H1 (cell line): ENCODE results near the gene CTSA. TPM values are rescaled to one million over a fixed set of nuclear protein-coding genes. Genes with fewer than 3 reads are reported as not detected.

Experiments used
- CTCF ChIA-PET: fragments of 300-600 bp; sonication (Branson Sonifier 250); formaldehyde crosslinking; loops from one replicate; lab custom pipeline; 2021; ENCODE audit not compliant: partially characterized antibody; lab: Charles Lee
- POLR2A ChIA-PET: fragments of 300-600 bp; sonication (Branson Sonifier 250); formaldehyde crosslinking; loops from one replicate; lab custom pipeline; 2021; ENCODE audit warnings: inconsistent platforms; ENCODE audit not compliant: partially characterized antibody; lab: Charles Lee
- DNase-seq, 2 experiments: peaks; one replicate each; pipeline versions ENCODE4 v3.0.0 to v3.0.0-alpha.2; 2010 to 2022; ENCODE audit warnings: low spot score in 2 of 2, low read depth in 1 of 2, mixed read lengths in 1 of 2
- FAIRE-seq: peaks from 2 replicates; lab custom pipeline; 2011; peaks lifted over from hg19 to GRCh38; lab: Jason Lieb, UNC
- H2AFZ ChIP-seq: 2 replicates; pipeline ENCODE4 v1.8.1; 2012; ENCODE audit warnings: low read length, inconsistent platforms
- H2AK5ac ChIP-seq: 2 replicates; pipeline ENCODE4 v1.6.1; 2013; ENCODE audit warnings: low read depth, low read length
- H2BK120ac ChIP-seq: replicated peaks from 2 replicates; pipeline ENCODE3; 2013; ENCODE audit warnings: low read depth, low read length, inconsistent platforms
- H2BK12ac ChIP-seq: 2 replicates; pipeline ENCODE4 v1.6.1; 2013; ENCODE audit warnings: low read depth, low read length
- H2BK15ac ChIP-seq: 2 replicates; pipeline ENCODE4 v1.6.1; 2013; ENCODE audit warnings: low read length
- H2BK20ac ChIP-seq: 2 replicates; pipeline ENCODE4 v1.6.1; 2013; ENCODE audit warnings: low read length
- H2BK5ac ChIP-seq: 2 replicates; pipeline ENCODE4 v1.6.1; 2013; ENCODE audit warnings: low read depth, low read length
- H3K14ac ChIP-seq: 2 replicates; pipeline ENCODE4 v1.6.1; 2013; ENCODE audit warnings: inconsistent platforms; ENCODE audit not compliant: insufficient read length
- H3K18ac ChIP-seq: 2 replicates; pipeline ENCODE4 v1.6.1; 2013; ENCODE audit warnings: low read length; ENCODE audit errors: extremely low read depth
- H3K23ac ChIP-seq: 2 replicates; pipeline ENCODE4 v1.6.1; 2013; ENCODE audit warnings: inconsistent platforms; ENCODE audit not compliant: insufficient read length
- H3K23me2 ChIP-seq: 2 replicates; pipeline ENCODE4 v1.6.1; 2013; ENCODE audit warnings: low read depth, low read length
- H3K27ac ChIP-seq: 2 replicates; pipeline ENCODE4 v1.6.1; 2011; ENCODE audit warnings: low read depth, low read length, inconsistent platforms
- H3K27me3 ChIP-seq, 4 experiments: replicated peaks in 1 of 4; 1 replicate in 1 of 4; 2 replicates in 3 of 4; pipeline versions ENCODE4 v1.6.1 to v1.8.1; 2011 to 2013; ENCODE audit warnings: low read length in 3 of 4, mild to moderate bottlenecking in 3 of 4, inconsistent platforms in 2 of 4, mixed read lengths in 2 of 4, moderate library complexity in 1 of 4; ENCODE audit not compliant: control insufficient read depth in 3 of 4, insufficient read depth in 3 of 4; ENCODE audit errors: extremely low read depth in 1 of 4
- H3K36me3 ChIP-seq, 4 experiments: 2 replicates each; pipeline versions ENCODE4 v1.6.1 to v1.8.1; 2011 to 2013; ENCODE audit warnings: mild to moderate bottlenecking in 4 of 4, low read length in 3 of 4, moderate library complexity in 2 of 4, control low read depth in 1 of 4, inconsistent platforms in 1 of 4; ENCODE audit not compliant: insufficient read depth in 4 of 4, control insufficient read depth in 2 of 4
- H3K4ac ChIP-seq: replicated peaks from 2 replicates; pipeline ENCODE3; 2013; ENCODE audit warnings: low read length, low read depth, mixed read lengths, inconsistent platforms; ENCODE audit not compliant: insufficient read length
- H3K4me1 ChIP-seq, 4 experiments: replicated peaks in 1 of 4; 1 replicate in 1 of 4; 2 replicates in 3 of 4; pipeline versions ENCODE4 v1.6.1 to v1.8.1; 2011 to 2013; ENCODE audit warnings: low read length in 3 of 4, inconsistent platforms in 2 of 4, mixed read lengths in 1 of 4; ENCODE audit not compliant: insufficient read depth in 4 of 4, control insufficient read depth in 3 of 4
- H3K4me2 ChIP-seq, 2 experiments: 2 replicates each; pipeline versions ENCODE4 v1.6.1 to v1.8.1; 2011 to 2013; ENCODE audit warnings: low read depth in 2 of 2, low read length in 2 of 2, control low read depth in 1 of 2, inconsistent platforms in 1 of 2, mild to moderate bottlenecking in 1 of 2; ENCODE audit not compliant: insufficient read depth in 1 of 2
- H3K4me3 ChIP-seq, 4 experiments: fragments of 200-600, 300-600 bp in 1 of 4; sonication (generic), shearing (Covaris generic), sonication (Bioruptor Twin) in 1 of 4; 2 replicates each; pipeline versions ENCODE4 v1.5.1 to v1.8.1; 2011 to 2016; ENCODE audit warnings: low read length in 4 of 4, low read depth in 3 of 4, control low read depth in 2 of 4, inconsistent platforms in 2 of 4, mild to moderate bottlenecking in 2 of 4, mixed read lengths in 1 of 4, moderate library complexity in 1 of 4; ENCODE audit not compliant: insufficient read depth in 2 of 4; ENCODE audit errors: extremely low read depth in 1 of 4
- H3K56ac ChIP-seq: replicated peaks from 2 replicates; pipeline ENCODE3; 2013; ENCODE audit warnings: low read depth, mild to moderate bottlenecking, mixed read lengths, low read length, inconsistent platforms; ENCODE audit not compliant: insufficient read length
- H3K79me1 ChIP-seq: 2 replicates; pipeline ENCODE4 v1.6.1; 2013; ENCODE audit warnings: low read depth, low read length, control low read depth
- H3K79me2 ChIP-seq, 2 experiments: 2 replicates each; pipeline versions ENCODE4 v1.6.1 to v1.8.1; 2012 to 2013; ENCODE audit warnings: low read length in 2 of 2, mild to moderate bottlenecking in 2 of 2, inconsistent platforms in 1 of 2; ENCODE audit not compliant: insufficient read depth in 2 of 2, control insufficient read depth in 1 of 2
- H3K9ac ChIP-seq, 4 experiments: replicated peaks in 1 of 4; 1 replicate in 1 of 4; 2 replicates in 3 of 4; pipeline versions ENCODE4 v1.6.1 to v1.8.1; 2011 to 2013; ENCODE audit warnings: low read depth in 3 of 4, low read length in 3 of 4, control low read depth in 2 of 4, mild to moderate bottlenecking in 2 of 4, moderate library complexity in 2 of 4, inconsistent platforms in 1 of 4; ENCODE audit errors: extremely low read depth in 1 of 4
- H3K9me3 ChIP-seq, 2 experiments: 2 replicates each; pipeline versions ENCODE4 v1.6.1 to v1.8.1; 2012 to 2013; ENCODE audit warnings: mild to moderate bottlenecking in 2 of 2, moderate library complexity in 2 of 2, control low read depth in 1 of 2, inconsistent platforms in 1 of 2, low read depth in 1 of 2, low read length in 1 of 2, mixed read lengths in 1 of 2; ENCODE audit not compliant: insufficient read depth in 2 of 2
- H4K20me1 ChIP-seq, 2 experiments: replicated peaks in 1 of 2; 2 replicates each; pipeline versions ENCODE3 to v1.8.1; 2011 to 2013; ENCODE audit warnings: inconsistent platforms in 2 of 2, low read length in 2 of 2, mild to moderate bottlenecking in 1 of 2; ENCODE audit not compliant: insufficient read depth in 2 of 2, control insufficient read depth in 1 of 2
- H4K5ac ChIP-seq: 2 replicates; pipeline ENCODE4 v1.6.1; 2013; ENCODE audit warnings: low read length, low read depth, mixed read lengths, inconsistent platforms; ENCODE audit not compliant: insufficient read length
- H4K8ac ChIP-seq: 2 replicates; pipeline ENCODE4 v1.8.0; 2013; ENCODE audit warnings: mild to moderate bottlenecking, moderate library complexity, low read length, inconsistent platforms; ENCODE audit not compliant: insufficient read depth; ENCODE audit errors: extremely low read depth
- H4K91ac ChIP-seq: replicated peaks from 2 replicates; pipeline ENCODE3; 2013; ENCODE audit warnings: low read length, mixed read lengths, inconsistent platforms; ENCODE audit not compliant: insufficient read length
- POLR2A ChIP-seq, 2 experiments: IDR thresholded peaks; 1 replicate in 1 of 2; 2 replicates in 1 of 2; pipeline ENCODE4 v1.6.1; 2011; ENCODE audit warnings: low read depth in 2 of 2, low read length in 2 of 2, mild to moderate bottlenecking in 2 of 2; ENCODE audit errors: control extremely low read depth in 1 of 2
- POLR2AphosphoS5 ChIP-seq: IDR thresholded peaks from 2 replicates; pipeline ENCODE4 v1.6.1; 2011; ENCODE audit warnings: low read depth, low read length
- RBBP5 ChIP-seq: IDR thresholded peaks from 2 replicates; pipeline ENCODE4 v1.7.1; 2012; ENCODE audit warnings: low read depth, mild to moderate bottlenecking, inconsistent platforms, low read length, moderate library complexity, borderline replicate concordance
- WGBS, 2 experiments: shearing (Covaris generic) in 1 of 2; methylation state at CpG; one replicate each; pipeline versions ENCODE4 v1.1.6 to v1.1.7; 2013 to 2015; ENCODE audit warnings: low lambda C conversion rate in 2 of 2, mixed read lengths in 2 of 2, inconsistent platforms in 1 of 2, low coverage in 1 of 2, missing lambda C conversion rate in 1 of 2; ENCODE audit not compliant: insufficient replicate concordance in 2 of 2, insufficient coverage in 1 of 2, insufficient read length in 1 of 2; ENCODE audit errors: extremely low coverage in 1 of 2, missing lambda C conversion rate in 1 of 2; 5-methylcytosine and 5-hydroxymethylcytosine counted together
- polyA plus RNA-seq, 7 experiments: library from polyadenylated mRNA; depleted of rRNA in 3 of 7; stranded (reverse) in 5 of 7; unstranded in 2 of 7; fragments of >200 nt in 5 of 7; fragments of 200-250 nt in 2 of 7; gene quantifications; 1 replicate in 5 of 7; 2 replicates in 1 of 7; 4 replicates in 1 of 7; pipeline versions ENCODE4 v1.2.1 to v1.2.3, GENCODE V29; 2011 to 2013; ENCODE audit warnings: missing spikeins in 2 of 7, mixed read lengths in 2 of 7
- total RNA-seq: library from RNA; stranded (reverse); fragmentation: NEBNext Ultra II Directional; extraction: Animal tissue kit (Norgen Biotek cat#: 25700); gene quantifications from 2 replicates; pipeline ENCODE4 v1.2.1, GENCODE V29; 2021

CTSA gene
- total and polyA plus RNA-seq, 2 of the 8 experiments (the other 6 are each of a cell fraction or from before 2014, with no cell fraction given), result 49.7 to 74.0 TPM

DNA sequence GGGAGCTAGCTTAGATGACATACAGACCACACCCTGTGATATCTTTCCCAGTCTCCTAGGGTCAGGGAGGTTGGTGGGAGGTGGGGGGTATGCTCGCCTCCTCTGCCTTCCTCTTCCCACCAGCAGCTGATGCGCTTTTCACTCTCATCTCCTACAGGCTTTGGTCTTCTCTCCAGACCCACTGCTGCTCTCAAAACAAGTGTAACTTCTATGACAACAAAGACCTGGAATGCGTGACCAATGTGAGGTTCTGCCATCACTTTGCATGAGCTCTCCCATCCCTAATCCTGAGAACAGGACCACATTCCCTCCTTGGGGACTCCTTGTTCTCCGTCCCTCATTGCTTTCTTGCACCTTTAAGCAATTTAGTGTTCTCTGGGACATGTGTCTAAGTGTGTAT lies 2.7 kb downstream of the CTSA start:
- CTCF ChIA-PET, result interaction anchor here (0.7 to 6.3 kb wide), 6 partner anchors 8 to 76 kb away, joined by 3 to 40 read pairs (median 12); no protein-coding TSS in a partner anchor

More for the DNA sequence above, 2.7 kb downstream of the CTSA start:
- peaks cover 15% of the 10 kb centered on the region; the same call in 1 of the 2 replicates for H3K23me2 ChIP-seq
- TF ChIP-seq POLR2AphosphoS5 (peak; percentile 60; the same call in 1 of the 2 replicates), RBBP5 (no peak), POLR2A (IDR thresholded peaks at IDR 0.05; ENCODE audit: control extremely low read depth in 1 of 2, low read depth in 2 of 2, low read length in 2 of 2) (peak in 1 of 2 experiments; percentile 54; a peak in 1 of 3 replicates)
- TF ChIP-seq, all 59 proteins: peak for 2
- no peak overlapping the region for H2BK15ac ChIP-seq
- no peak overlapping the region for H3K27ac ChIP-seq
- no peak overlapping the region for H2BK5ac ChIP-seq
- H4K5ac ChIP-seq, result no peak overlapping the region
- no peak overlapping the region for H3K14ac ChIP-seq
- no peaks in the 10 kb centered on the region for H3K9me3 ChIP-seq
- no peak for DNase-seq
- H3K4me2 ChIP-seq, result no peak overlapping the region
- peaks cover 1% of the 10 kb centered on the region; the same call in 1 of the 2 replicates for H3K79me1 ChIP-seq
- H4K91ac ChIP-seq, result no peak overlapping the region
- no peak overlapping the region for H3K9ac ChIP-seq
- no peak overlapping the region for H3K18ac ChIP-seq
- no peak overlapping the region for H2BK120ac ChIP-seq
- H3K36me3 ChIP-seq, result peaks cover 8 to 24% (median 19%) of the 10 kb centered on the region in 4 experiments
- no peak overlapping the region for H3K4ac ChIP-seq
- no peak overlapping the region for H2AK5ac ChIP-seq
- H3K4me3 ChIP-seq, result no peak overlapping the region
- no peak overlapping the region for H2BK12ac ChIP-seq
- no peak overlapping the region for H2AFZ ChIP-seq
- peaks cover 0 to 6% of the 10 kb centered on the region in 2 experiments; a peak in 1 of 4 replicates for H3K79me2 ChIP-seq
- H4K20me1 ChIP-seq, result peaks cover 0 to 13% of the 10 kb centered on the region in 2 experiments
- H3K56ac ChIP-seq, result no peak overlapping the region
- no peak overlapping the region for H3K23ac ChIP-seq
- POLR2A ChIA-PET, result interaction anchor here (0.9 to 11.2 kb wide), 8 partner anchors 7 to 60 kb away, joined by 3 to 172 read pairs (median 40); partner anchors contain the start of genes PCIF1, PLTP and ZSWIM1
- H2BK20ac ChIP-seq, result no peak overlapping the region
- H3K27me3 ChIP-seq, result no peaks in the 10 kb centered on the region
- peaks cover 0 to 10% (median 6%) of the 10 kb centered on the region in 4 experiments; a peak in 6 of 7 replicates for H3K4me1 ChIP-seq
- 80% methylated on average over 4 of the region's 4 CpGs; no CpG with 5 or more reads in 1 of the 2 experiments for WGBS, 2 experiments
- H4K8ac ChIP-seq, result no peak overlapping the region
- no peak for FAIRE-seq
